DMS 273 treated with DMSO at 0.1 percent for 48 hours (cell line): ENCODE data around the gene TNNT3.

Experiments used
- DNase-seq: peaks from one replicate; lab custom pipeline; 2025; lab: John Stamatoyannopoulos, UW

The TNNT3 gene

GRCh38 chr11:1923201-1923956, 3.9 kb downstream of the TNNT3 start:
- DNase-seq: no peak

GRCh38 chr11:1924181-1924580, 4.7 kb downstream of the TNNT3 start:
- DNase-seq: no peak

GRCh38 chr11:1924646-1925372, 5.3 kb downstream of the TNNT3 start:
- no peak for DNase-seq

GRCh38 chr11:1925373-1926155, 6.1 kb downstream of the TNNT3 start:
- DNase-seq: no peak

DNA sequence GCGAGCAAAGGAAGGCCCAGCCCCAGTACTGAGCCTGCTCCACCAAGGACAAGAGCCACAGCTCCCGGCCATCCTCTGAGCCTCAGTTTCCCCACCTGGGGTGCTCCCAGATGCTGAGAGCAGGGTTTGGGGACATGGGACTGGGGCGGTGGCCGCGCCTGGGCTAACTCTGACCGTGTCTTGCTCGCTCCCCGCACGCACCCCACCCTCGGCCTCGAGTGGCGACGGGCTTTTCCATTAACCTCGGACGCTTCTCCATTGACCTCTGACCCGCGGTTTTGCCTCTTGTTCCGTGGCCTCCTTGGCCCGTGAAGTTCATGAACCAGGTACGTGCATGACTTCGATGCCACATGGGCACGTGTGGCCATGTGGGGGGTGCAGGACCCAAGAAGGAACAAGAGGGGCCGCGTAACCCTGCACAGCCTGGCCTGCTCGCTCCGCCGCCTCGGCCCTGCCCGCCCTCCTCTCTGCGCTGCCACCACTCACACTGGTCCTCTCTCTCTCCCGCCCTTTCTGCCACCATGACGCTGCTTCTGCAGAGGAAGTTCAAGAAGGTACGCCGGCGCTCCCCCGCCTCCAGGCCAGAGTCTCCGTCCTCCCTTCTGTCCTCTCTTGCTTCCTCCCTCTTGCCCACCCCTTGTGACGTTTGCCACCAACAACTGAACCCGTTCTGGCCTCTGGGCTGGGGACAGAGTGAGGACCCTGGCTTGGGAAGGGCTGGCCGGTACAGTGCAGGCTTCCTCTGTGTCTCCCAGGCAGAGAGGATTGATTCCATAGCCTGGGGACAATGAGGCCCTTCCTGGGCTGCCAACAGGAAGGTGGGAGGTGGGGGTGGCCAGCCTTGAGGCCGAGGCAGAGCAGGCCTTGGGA, 6.9 kb downstream of the TNNT3 start:
- no peak for DNase-seq

- DNase-seq: no peak
Measured at GRCh38 chr11:1927026-1927847, 7.7 kb downstream of the TNNT3 start.

- no peak for DNase-seq
Measured at GRCh38 chr11:1927848-1928469, 8.5 kb downstream of the TNNT3 start.

DNA sequence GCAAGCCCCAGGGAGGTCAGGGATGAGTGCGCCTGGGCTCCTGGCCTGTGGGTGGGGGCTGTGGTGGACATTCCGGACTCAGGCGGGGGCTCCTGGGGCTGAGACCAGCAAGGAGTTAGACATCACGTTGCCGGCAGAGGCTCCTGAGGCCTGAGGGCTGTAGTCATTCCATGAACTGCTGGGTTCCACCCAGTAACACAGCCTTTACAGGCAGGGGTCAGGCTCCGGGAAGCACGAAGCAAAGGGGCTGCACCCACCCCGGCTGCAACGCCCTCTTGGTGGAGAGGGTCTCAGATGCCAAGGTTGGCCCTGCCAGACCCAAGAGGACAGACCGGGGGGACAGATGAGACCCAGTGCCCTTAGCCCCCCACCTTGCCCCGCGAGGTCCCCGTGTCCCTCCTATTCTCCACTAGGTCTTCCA, 9.0 kb downstream of the TNNT3 start:
- no peak for DNase-seq

- no peak for DNase-seq
Measured at GRCh38 chr11:1928891-1929541, 9.5 kb downstream of the TNNT3 start.

- no peak for DNase-seq
Measured at GRCh38 chr11:1929621-1930461, 10.3 kb downstream of the TNNT3 start.

DNA sequence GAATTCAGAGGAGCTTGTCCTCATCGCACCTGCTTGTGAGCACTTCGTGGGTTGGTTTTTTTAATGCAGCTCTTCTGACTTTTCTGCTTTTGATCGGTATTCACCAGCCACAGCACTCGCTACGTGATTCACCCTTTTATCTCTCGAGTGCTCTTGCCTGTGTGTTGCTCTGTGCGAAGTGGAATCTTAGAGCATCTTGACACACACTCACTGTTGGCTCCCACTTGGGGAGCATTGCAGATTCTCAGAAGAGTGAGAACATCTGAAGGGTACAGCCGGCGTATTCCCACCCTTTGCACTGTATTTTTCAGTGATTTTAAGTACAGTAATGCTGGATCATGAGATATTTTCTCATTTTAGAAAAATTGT, 10.9 kb downstream of the TNNT3 start:
- no peak for DNase-seq

DNA sequence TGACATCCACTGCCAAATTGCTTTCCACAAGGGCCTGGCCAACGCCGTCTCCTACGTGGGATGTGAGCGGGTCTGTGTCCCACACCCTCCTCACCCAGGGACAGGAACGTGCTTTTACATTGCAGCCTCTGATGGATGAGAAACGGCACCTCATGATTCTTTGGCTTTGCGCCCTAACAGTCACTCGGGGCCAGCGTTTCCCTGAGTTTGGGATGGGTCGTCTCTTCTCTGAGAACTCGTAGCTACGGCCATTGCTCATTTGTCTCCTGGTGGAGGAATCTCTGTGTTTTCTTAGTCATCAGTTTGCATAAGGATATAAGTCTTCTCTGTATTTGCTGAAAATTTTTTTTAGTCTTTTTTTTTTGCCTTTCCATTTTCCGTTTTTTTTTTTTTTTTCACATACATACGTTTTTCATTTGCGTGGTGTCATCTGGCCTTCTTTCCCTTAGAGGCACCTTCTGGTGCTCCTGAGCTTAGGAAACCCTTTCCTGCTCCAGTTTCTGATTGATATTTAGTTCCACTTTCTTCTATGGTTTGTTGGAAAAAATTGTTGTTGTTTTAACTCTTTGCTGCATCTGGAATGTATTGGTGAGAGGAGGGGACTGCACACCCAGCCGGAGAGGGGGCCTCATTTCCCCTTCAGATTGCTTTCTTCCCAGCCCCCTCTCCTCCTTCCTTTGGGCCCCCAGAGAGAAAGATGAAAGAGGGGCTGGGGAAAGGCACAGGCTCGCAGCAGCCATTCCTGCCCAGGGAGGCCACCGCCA, 12.0 kb downstream of the TNNT3 start:
- DNase-seq: no peak

DNA sequence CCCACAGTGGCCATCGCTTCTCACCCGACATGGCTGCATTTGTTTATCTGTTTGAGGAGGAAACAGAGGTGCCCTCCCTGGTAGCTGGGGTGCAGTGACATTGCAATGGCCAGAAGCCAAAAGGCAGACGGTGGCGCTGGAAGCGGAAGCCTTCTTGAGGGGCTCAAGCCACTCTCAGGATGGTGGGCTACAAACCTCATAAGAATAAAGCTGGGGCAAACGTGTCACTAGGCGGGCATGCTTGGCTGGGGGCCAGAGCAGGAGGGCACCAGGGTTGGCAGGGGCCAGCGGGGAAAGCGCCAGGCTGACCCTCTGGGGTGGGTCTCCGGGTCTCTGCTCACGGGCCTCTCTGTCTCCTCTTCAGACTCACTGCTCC, 12.6 kb downstream of the TNNT3 start:
- no peak for DNase-seq

GRCh38 chr11:1932681-1933080, 13.2 kb downstream of the TNNT3 start:
- no peak for DNase-seq

- no peak for DNase-seq
Measured at GRCh38 chr11:1933416-1934334, 14.2 kb downstream of the TNNT3 start.

DNA sequence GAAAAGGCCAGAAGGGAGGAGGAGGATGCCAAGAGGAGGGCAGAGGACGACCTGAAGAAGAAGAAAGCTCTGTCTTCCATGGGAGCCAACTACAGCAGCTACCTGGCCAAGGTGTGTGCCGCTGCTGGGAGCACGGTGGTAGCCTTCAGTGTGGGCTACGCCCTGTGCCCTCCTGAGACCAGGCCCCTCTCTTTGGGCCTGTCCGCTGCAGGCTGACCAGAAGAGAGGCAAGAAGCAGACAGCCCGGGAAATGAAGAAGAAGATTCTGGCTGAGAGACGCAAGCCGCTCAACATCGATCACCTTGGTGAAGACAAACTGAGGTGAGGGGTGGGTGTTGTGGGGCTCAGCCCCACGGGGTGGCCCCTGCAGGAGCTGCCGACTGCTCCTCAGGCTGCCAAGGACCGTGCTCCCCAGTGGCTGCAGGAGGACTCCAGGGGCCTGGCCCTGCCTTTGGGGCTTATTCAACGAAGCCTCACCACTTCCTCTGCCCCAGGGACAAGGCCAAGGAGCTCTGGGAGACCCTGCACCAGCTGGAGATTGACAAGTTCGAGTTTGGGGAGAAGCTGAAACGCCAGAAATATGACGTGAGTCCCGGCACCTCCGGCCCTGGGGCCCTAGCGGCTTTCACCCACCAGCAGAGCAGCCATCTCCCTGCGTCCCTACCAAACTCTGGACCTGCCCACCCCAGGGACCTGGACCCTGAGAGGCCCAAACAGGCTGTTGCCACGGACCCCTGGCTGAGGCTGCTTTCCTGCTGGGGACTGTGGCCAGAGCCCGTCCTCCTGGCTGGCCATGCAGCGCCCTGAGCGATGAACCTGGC, 15.0 kb downstream of the TNNT3 start:
- DNase-seq: no peak
